Measurements from ENCODE around the gene PKP4. TPM values are rescaled to one million over a fixed set of nuclear protein-coding genes. Genes with fewer than 3 reads are reported as not detected.

The PKP4 gene
- total and polyA plus RNA-seq, 9 of the 15 experiments (the other 6 are each of a cell fraction or from before 2014, with no cell fraction given): 24.6 to 99.1 (median 74.0) TPM

GRCh38 chr2:158457092-158457825 lies 507 bp downstream of the PKP4 start (continued):
- TF ChIP-seq RAD51 (IDR thresholded peaks at IDR 0.05; ENCODE audit: borderline replicate concordance, low read depth) (no peak), LCOR (CRISPR knock-in tag; IDR thresholded peaks at IDR 0.05) (no peak), ARID3B (CRISPR knock-in tag; IDR thresholded peaks at IDR 0.05; ENCODE audit: borderline replicate concordance) (no peak), STAG1 (CRISPR knock-in tag; IDR thresholded peaks at IDR 0.05; ENCODE audit: borderline replicate concordance) (no peak), GTF3C2 (IDR thresholded peaks at IDR 0.05; ENCODE audit: borderline replicate concordance, extremely low read depth, insufficient read length) (no peak), CHD1 (IDR thresholded peaks at IDR 0.05; ENCODE audit: low read length) (peak; percentile 81), ETV1 (tag; conservative IDR thresholded peaks at IDR 0.05; ENCODE audit: low read depth) (no peak)
- TF ChIP-seq, protein P1, sequence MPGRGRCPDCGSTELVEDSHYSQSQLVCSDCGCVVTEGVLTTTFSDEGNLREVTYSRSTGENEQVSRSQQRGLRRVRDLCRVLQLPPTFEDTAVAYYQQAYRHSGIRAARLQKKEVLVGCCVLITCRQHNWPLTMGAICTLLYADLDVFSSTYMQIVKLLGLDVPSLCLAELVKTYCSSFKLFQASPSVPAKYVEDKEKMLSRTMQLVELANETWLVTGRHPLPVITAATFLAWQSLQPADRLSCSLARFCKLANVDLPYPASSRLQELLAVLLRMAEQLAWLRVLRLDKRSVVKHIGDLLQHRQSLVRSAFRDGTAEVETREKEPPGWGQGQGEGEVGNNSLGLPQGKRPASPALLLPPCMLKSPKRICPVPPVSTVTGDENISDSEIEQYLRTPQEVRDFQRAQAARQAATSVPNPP (IDR thresholded peaks at IDR 0.05; ENCODE audit: borderline replicate concordance, insufficient read depth, insufficient read length): no peak
- TF ChIP-seq, protein P2, sequence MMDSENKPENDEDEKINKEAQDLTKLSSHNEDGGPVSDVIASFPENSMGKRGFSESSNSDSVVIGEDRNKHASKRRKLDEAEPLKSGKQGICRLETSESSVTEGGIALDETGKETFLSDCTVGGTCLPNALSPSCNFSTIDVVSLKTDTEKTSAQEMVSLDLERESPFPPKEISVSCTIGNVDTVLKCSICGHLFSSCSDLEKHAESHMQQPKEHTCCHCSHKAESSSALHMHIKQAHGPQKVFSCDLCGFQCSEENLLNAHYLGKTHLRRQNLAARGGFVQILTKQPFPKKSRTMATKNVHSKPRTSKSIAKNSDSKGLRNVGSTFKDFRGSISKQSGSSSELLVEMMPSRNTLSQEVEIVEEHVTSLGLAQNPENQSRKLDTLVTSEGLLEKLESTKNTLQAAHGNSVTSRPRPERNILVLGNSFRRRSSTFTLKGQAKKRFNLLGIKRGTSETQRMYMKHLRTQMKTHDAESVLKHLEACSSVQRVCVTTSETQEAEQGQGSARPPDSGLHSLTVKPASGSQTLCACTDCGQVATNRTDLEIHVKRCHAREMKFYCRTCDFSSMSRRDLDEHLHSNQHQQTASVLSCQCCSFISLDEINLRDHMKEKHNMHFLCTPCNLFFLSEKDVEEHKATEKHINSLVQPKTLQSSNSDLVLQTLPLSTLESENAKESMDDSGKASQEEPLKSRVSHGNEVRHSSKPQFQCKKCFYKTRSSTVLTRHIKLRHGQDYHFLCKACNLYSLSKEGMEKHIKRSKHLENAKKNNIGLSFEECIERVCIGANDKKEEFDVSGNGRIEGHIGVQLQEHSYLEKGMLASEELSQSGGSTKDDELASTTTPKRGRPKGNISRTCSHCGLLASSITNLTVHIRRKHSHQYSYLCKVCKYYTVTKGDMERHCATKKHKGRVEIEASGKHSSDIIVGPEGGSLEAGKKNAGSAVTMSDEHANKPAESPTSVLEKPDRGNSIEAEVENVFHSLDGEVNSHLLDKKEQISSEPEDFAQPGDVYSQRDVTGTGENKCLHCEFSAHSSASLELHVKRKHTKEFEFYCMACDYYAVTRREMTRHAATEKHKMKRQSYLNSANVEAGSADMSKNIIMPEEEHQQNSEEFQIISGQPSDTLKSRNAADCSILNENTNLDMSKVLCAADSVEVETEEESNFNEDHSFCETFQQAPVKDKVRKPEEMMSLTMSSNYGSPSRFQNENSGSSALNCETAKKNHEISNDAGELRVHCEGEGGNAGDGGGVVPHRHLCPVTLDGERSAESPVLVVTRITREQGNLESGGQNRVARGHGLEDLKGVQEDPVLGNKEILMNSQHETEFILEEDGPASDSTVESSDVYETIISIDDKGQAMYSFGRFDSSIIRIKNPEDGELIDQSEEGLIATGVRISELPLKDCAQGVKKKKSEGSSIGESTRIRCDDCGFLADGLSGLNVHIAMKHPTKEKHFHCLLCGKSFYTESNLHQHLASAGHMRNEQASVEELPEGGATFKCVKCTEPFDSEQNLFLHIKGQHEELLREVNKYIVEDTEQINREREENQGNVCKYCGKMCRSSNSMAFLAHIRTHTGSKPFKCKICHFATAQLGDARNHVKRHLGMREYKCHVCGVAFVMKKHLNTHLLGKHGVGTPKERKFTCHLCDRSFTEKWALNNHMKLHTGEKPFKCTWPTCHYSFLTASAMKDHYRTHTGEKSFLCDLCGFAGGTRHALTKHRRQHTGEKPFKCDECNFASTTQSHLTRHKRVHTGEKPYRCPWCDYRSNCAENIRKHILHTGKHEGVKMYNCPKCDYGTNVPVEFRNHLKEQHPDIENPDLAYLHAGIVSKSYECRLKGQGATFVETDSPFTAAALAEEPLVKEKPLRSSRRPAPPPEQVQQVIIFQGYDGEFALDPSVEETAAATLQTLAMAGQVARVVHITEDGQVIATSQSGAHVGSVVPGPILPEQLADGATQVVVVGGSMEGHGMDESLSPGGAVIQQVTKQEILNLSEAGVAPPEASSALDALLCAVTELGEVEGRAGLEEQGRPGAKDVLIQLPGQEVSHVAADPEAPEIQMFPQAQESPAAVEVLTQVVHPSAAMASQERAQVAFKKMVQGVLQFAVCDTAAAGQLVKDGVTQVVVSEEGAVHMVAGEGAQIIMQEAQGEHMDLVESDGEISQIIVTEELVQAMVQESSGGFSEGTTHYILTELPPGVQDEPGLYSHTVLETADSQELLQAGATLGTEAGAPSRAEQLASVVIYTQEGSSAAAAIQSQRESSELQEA (IDR thresholded peaks at IDR 0.05; ENCODE audit: low read depth): no peak
